Measurements from ENCODE around the gene KNDC1.

The KNDC1 gene

GRCh38 chr10:133129859-133130495, 30.0 kb upstream of the KNDC1 start:
- Histone ChIP-seq H3K9me3 (ENCODE audit: insufficient read depth, low read length) (no peaks in the 10 kb centered on the region), H3K36me3 (replicated peaks; ENCODE audit: low read depth, low read length) (no peaks in the 10 kb centered on the region), H3K4me2 (ENCODE audit: low read length) (no peak overlapping the region), H3K27me3 (ENCODE audit: low read depth, low read length) (no peaks in the 10 kb centered on the region), H3K4me1 (ENCODE audit: low read length) (no peaks in the 10 kb centered on the region), H3K79me2 (ENCODE audit: low read length) (no peaks in the 10 kb centered on the region), H3K27ac (ENCODE audit: low read length) (no peak overlapping the region), H4K20me1 (ENCODE audit: insufficient read depth, low read length) (no peaks in the 10 kb centered on the region), H3K4me3 (ENCODE audit: low read length) (no peak overlapping the region), H2AFZ (ENCODE audit: low read depth, low read length) (no peak overlapping the region), H3K9ac (ENCODE audit: low read length) (no peak overlapping the region)
- no peak for TF ChIP-seq CTCF (IDR thresholded peaks at IDR 0.05; ENCODE audit: low read depth, low read length)
- no peak for TF ChIP-seq EZH2phosphoT487 (IDR thresholded peaks at IDR 0.05; ENCODE audit: low read depth)

DNA sequence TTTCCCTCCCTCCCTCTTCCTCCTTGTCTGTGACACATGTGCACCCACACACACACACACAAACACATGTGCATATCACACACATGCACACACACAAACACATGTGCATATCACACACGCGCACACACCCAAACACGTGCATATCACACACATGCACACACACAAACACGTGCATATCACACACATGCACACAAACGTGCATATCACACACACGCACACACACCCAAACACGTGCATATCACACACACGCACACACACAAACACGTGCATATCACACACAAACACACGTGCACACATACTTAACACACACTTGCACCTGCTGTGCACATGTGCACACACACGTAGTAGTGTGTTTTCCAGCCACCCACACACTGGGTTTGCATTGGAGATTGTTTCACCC, 29.4 kb upstream of the KNDC1 start:
- no peaks in the 10 kb centered on the region for H3K27me3 ChIP-seq (ENCODE audit: low read depth, low read length)
- H2AFZ ChIP-seq (ENCODE audit: low read depth, low read length), result no peak overlapping the region
- H3K4me3 ChIP-seq (ENCODE audit: low read length), result no peak overlapping the region
- no peaks in the 10 kb centered on the region for H4K20me1 ChIP-seq (ENCODE audit: insufficient read depth, low read length)
- H3K9ac ChIP-seq (ENCODE audit: low read length), result no peak overlapping the region
- no peaks in the 10 kb centered on the region for H3K9me3 ChIP-seq (ENCODE audit: insufficient read depth, low read length)
- H3K4me2 ChIP-seq (ENCODE audit: low read length), result no peak overlapping the region
- no peaks in the 10 kb centered on the region for H3K79me2 ChIP-seq (ENCODE audit: low read length)
- no peak overlapping the region for H3K27ac ChIP-seq (ENCODE audit: low read length)
- H3K4me1 ChIP-seq (ENCODE audit: low read length), result no peaks in the 10 kb centered on the region
- TF ChIP-seq EZH2phosphoT487 (IDR thresholded peaks at IDR 0.05; ENCODE audit: low read depth), result no peak
- no peak for TF ChIP-seq CTCF (IDR thresholded peaks at IDR 0.05; ENCODE audit: low read depth, low read length)
- H3K36me3 ChIP-seq (replicated peaks; ENCODE audit: low read depth, low read length), result no peaks in the 10 kb centered on the region

- Histone ChIP-seq H4K20me1 (ENCODE audit: insufficient read depth, low read length) (no peaks in the 10 kb centered on the region), H3K4me1 (ENCODE audit: low read length) (no peaks in the 10 kb centered on the region), H2AFZ (ENCODE audit: low read depth, low read length) (no peak overlapping the region), H3K9me3 (ENCODE audit: insufficient read depth, low read length) (no peaks in the 10 kb centered on the region), H3K27ac (ENCODE audit: low read length) (no peak overlapping the region), H3K4me3 (ENCODE audit: low read length) (no peak overlapping the region), H3K79me2 (ENCODE audit: low read length) (no peaks in the 10 kb centered on the region), H3K9ac (ENCODE audit: low read length) (no peak overlapping the region), H3K36me3 (replicated peaks; ENCODE audit: low read depth, low read length) (no peaks in the 10 kb centered on the region), H3K27me3 (ENCODE audit: low read depth, low read length) (no peaks in the 10 kb centered on the region), H3K4me2 (ENCODE audit: low read length) (no peak overlapping the region)
- TF ChIP-seq EZH2phosphoT487 (IDR thresholded peaks at IDR 0.05; ENCODE audit: low read depth), result no peak
- no peak for TF ChIP-seq CTCF (IDR thresholded peaks at IDR 0.05; ENCODE audit: low read depth, low read length)
Measured at GRCh38 chr10:133131053-133131452, 29.0 kb upstream of the KNDC1 start.

DNA sequence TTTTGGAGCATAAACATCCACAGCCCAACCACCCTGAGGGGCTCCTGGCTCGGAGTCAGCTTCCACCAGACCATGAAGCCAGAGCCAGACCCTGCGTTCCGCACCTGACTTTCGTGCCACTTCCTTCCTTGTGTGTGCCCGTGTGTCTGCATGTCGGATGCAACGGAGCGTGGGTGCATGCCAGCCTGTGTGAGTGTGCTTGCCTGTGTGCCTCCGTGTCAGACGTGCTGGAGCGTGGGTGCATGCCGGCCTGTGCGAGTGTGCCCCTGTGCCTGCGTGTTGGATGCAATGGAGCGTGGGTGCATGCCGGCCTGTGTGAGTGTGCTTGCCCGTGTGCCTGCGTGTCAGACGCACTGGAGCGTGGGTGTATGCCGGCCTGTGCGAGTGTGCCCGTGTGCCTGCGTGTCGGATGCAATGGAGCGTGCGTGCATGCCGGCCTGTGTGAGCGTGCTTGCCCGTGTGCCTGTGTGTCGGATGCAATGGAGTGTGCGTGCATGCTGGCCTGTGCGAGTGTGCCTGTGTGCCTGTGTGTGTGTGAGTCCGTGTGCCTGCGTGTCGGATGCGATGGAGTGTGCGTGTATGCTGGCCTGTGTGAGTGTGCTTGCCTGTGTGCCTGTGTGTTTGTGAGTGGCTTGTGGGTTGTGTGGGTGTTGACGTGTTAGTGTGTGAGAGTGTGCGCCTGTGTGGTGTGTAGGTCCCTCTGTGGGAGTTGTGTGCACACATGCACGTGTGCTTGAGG, 28.1 kb upstream of the KNDC1 start:
- no peaks in the 10 kb centered on the region for H4K20me1 ChIP-seq (ENCODE audit: insufficient read depth, low read length)
- no peak overlapping the region for H3K9ac ChIP-seq (ENCODE audit: low read length)
- no peaks in the 10 kb centered on the region for H3K36me3 ChIP-seq (replicated peaks; ENCODE audit: low read depth, low read length)
- no peaks in the 10 kb centered on the region for H3K79me2 ChIP-seq (ENCODE audit: low read length)
- no peak overlapping the region for H2AFZ ChIP-seq (ENCODE audit: low read depth, low read length)
- no peak overlapping the region for H3K4me2 ChIP-seq (ENCODE audit: low read length)
- no peaks in the 10 kb centered on the region for H3K4me1 ChIP-seq (ENCODE audit: low read length)
- no peaks in the 10 kb centered on the region for H3K9me3 ChIP-seq (ENCODE audit: insufficient read depth, low read length)
- TF ChIP-seq EZH2phosphoT487 (IDR thresholded peaks at IDR 0.05; ENCODE audit: low read depth) (no peak), CTCF (IDR thresholded peaks at IDR 0.05; ENCODE audit: low read depth, low read length) (no peak)
- no peak overlapping the region for H3K27ac ChIP-seq (ENCODE audit: low read length)
- H3K4me3 ChIP-seq (ENCODE audit: low read length), result no peak overlapping the region
- no peaks in the 10 kb centered on the region for H3K27me3 ChIP-seq (ENCODE audit: low read depth, low read length)
